Osteocyte (in vitro differentiated cells): ENCODE results near the gene SCN8A. TPM values are rescaled to one million over a fixed set of nuclear protein-coding genes. Genes with fewer than 3 reads are reported as not detected.
"Not testable (repeated sequence)": the region's sequence is repeated elsewhere in the genome, so short reads cannot be mapped to it uniquely, and the experiment has no call there.

ENCODE experiments used
- DNase-seq: peaks from one replicate; pipeline ENCODE4 v3.0.0; 2021; ENCODE audit warnings: mixed read lengths; ENCODE audit not compliant: unreplicated experiment; ENCODE audit errors: extremely low spot score
- H3K27ac Mint-ChIP-seq: one replicate; pipeline ENCODE4 v1.8.0; 2021; ENCODE audit warnings: mild to moderate bottlenecking, mixed read lengths; ENCODE audit not compliant: unreplicated experiment
- H3K27me3 Mint-ChIP-seq: one replicate; pipeline ENCODE4 v1.8.0; 2021; ENCODE audit warnings: mixed read lengths; ENCODE audit not compliant: unreplicated experiment
- H3K36me3 Mint-ChIP-seq: one replicate; pipeline ENCODE4 v1.8.0; 2021; ENCODE audit warnings: mixed read lengths; ENCODE audit not compliant: unreplicated experiment
- H3K4me1 Mint-ChIP-seq: one replicate; pipeline ENCODE4 v1.8.0; 2021; ENCODE audit warnings: mixed read lengths; ENCODE audit not compliant: unreplicated experiment
- H3K4me3 Mint-ChIP-seq: one replicate; pipeline ENCODE4 v1.8.0; 2021; ENCODE audit warnings: mild to moderate bottlenecking, moderate library complexity, mixed read lengths; ENCODE audit not compliant: unreplicated experiment
- H3K9me3 Mint-ChIP-seq: one replicate; pipeline ENCODE4 v1.8.0; 2021; ENCODE audit warnings: mixed read lengths; ENCODE audit not compliant: unreplicated experiment
- CTCF ChIP-seq: fragments of 200-600 bp; sonication (generic); IDR thresholded peaks from 2 replicates; pipeline ENCODE4 v1.5.0; 2021; ENCODE audit warnings: antibody characterized with exemption, mild to moderate bottlenecking, moderate library complexity
- total RNA-seq: library from RNA; stranded (reverse); gene quantifications from 2 replicates; pipeline ENCODE4 v1.2.1, GENCODE V29; 2021

SCN8A gene
- total RNA-seq, 1 donor from 2014 or later, result 1.5 TPM

- Mint-ChIP-seq H3K4me3 (no peak overlapping the region), H3K27ac (no peak overlapping the region), H3K9me3 (no peaks in the 10 kb centered on the region), H3K4me1 (no peaks in the 10 kb centered on the region), H3K27me3 (no peaks in the 10 kb centered on the region), H3K36me3 (no peaks in the 10 kb centered on the region)
- TF ChIP-seq CTCF, result no peak
- DNase-seq, result no peak
These were observed 9.7 kb downstream of the SCN8A start for GRCh38 chr12:51600721-51601120.

- Mint-ChIP-seq H3K36me3 (no peaks in the 10 kb centered on the region), H3K27ac (no peak overlapping the region), H3K4me1 (no peaks in the 10 kb centered on the region), H3K4me3 (no peak overlapping the region), H3K9me3 (peaks cover 4% of the 10 kb centered on the region), H3K27me3 (no peaks in the 10 kb centered on the region)
- TF ChIP-seq CTCF, result no peak
- no peak for DNase-seq
These were observed 10.2 kb downstream of the SCN8A start for GRCh38 chr12:51601241-51601640.

- not testable (repeated sequence) for DNase-seq, H3K4me3 Mint-ChIP-seq, H3K27me3 Mint-ChIP-seq, H3K4me1 Mint-ChIP-seq, H3K27ac Mint-ChIP-seq, H3K36me3 Mint-ChIP-seq
- H3K9me3 Mint-ChIP-seq, result peaks cover 13% of the 10 kb centered on the region
These were observed 14.9 kb downstream of the SCN8A start for GRCh38 chr12:51605896-51606295.

GRCh38 chr12:51607197-51607596 lies 16.2 kb downstream of the SCN8A start:
- not testable (repeated sequence) for H3K27ac Mint-ChIP-seq, H3K36me3 Mint-ChIP-seq, H3K4me3 Mint-ChIP-seq, H3K4me1 Mint-ChIP-seq, H3K27me3 Mint-ChIP-seq, DNase-seq
- peaks cover 13% of the 10 kb centered on the region for H3K9me3 Mint-ChIP-seq

GRCh38 chr12:51620448-51620847 lies 29.4 kb downstream of the SCN8A start:
- Mint-ChIP-seq H3K9me3 (peaks cover 9% of the 10 kb centered on the region), H3K4me1 (peaks cover 12% of the 10 kb centered on the region), H3K36me3 (no peaks in the 10 kb centered on the region), H3K4me3 (no peak overlapping the region), H3K27me3 (no peaks in the 10 kb centered on the region), H3K27ac (no peak overlapping the region)
- no peak for DNase-seq
- no peak for TF ChIP-seq CTCF

GRCh38 chr12:51621156-51621922 lies 30.3 kb downstream of the SCN8A start:
- no peak for TF ChIP-seq CTCF
- Mint-ChIP-seq H3K27ac (no peak overlapping the region), H3K9me3 (peaks cover 9% of the 10 kb centered on the region), H3K4me1 (peaks cover 12% of the 10 kb centered on the region), H3K36me3 (no peaks in the 10 kb centered on the region), H3K4me3 (no peak overlapping the region), H3K27me3 (no peaks in the 10 kb centered on the region)
- no peak for DNase-seq
